ENCODE measurements around the gene PPM1L. TPM values are rescaled to one million over a fixed set of nuclear protein-coding genes. Genes with fewer than 3 reads are reported as not detected.
"Not testable (repeated sequence)": the region's sequence is repeated elsewhere in the genome, so short reads cannot be mapped to it uniquely, and the experiment has no call there.

PPM1L gene
- total RNA-seq, 2 donors from 2014 or later, result 15.0 to 15.6 TPM

DNA sequence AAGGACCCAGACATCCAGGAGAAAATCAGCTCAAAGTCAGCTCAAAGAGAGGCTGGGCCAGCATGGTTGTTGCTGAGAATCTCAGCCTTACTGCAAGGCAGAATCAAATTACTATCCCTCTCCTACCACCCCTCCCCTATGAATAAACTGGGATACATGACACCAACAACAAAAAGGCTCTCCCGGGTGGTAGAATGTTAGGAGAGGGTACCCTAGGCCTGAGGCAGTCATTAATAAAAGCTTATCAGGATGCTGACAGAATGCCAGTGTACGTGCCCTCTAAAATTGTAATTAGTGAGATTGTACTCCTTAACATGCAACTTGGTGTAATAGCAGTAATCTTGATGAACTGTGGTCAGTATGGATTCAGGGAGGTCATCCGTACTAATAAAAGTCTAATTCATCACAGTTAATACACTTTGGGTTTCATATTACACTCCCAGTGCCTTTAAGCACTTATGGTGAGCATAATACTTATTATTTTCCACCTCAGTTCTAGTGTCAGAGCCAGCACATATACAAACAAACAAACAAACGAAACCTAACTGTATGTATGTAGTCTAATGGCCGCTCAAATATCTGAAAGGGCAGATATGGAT, 272.6 kb downstream of the PPM1L start:
- H3K36me3 ChIP-seq, result no peaks in the 10 kb centered on the region
- TF ChIP-seq, protein P1, sequence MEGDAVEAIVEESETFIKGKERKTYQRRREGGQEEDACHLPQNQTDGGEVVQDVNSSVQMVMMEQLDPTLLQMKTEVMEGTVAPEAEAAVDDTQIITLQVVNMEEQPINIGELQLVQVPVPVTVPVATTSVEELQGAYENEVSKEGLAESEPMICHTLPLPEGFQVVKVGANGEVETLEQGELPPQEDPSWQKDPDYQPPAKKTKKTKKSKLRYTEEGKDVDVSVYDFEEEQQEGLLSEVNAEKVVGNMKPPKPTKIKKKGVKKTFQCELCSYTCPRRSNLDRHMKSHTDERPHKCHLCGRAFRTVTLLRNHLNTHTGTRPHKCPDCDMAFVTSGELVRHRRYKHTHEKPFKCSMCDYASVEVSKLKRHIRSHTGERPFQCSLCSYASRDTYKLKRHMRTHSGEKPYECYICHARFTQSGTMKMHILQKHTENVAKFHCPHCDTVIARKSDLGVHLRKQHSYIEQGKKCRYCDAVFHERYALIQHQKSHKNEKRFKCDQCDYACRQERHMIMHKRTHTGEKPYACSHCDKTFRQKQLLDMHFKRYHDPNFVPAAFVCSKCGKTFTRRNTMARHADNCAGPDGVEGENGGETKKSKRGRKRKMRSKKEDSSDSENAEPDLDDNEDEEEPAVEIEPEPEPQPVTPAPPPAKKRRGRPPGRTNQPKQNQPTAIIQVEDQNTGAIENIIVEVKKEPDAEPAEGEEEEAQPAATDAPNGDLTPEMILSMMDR (IDR thresholded peaks at IDR 0.05), result no peak
- no peaks in the 10 kb centered on the region for H3K9me3 ChIP-seq
- no peaks in the 10 kb centered on the region for H3K27me3 ChIP-seq
- H3K4me1 ChIP-seq, result no peaks in the 10 kb centered on the region
- no peak for DNase-seq
- H3K4me3 ChIP-seq, result no peak overlapping the region
- H3K27ac ChIP-seq, result no peak overlapping the region
- intact Hi-C loops (cut with DNase I), result no loop called here
- H3K9ac ChIP-seq (ENCODE audit: low read depth in 2 of 2, low read length in 2 of 2), result no peak overlapping the region

DNA sequence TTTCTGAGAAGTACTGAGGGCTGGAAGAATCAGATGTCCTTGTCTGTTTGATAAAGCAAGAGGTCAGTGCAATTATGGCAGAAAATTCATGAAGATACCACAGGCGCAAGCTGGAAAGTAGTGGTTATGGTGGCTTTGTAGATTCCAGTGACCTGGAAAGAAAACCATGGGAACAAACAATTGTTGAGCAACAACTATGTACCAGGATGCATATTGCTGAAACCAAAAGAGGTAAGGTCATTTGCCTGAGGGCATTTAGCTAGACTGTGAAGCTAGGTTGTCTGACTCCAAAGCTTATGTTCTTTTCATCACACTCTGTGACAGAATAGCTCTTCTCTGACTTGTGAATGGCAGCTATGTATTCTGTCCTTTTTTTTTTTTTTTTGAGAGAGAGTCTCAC, 275.1 kb downstream of the PPM1L start:
- intact Hi-C loops (cut with DNase I), result no loop called here
- no peaks in the 10 kb centered on the region for H3K4me1 ChIP-seq
- no peaks in the 10 kb centered on the region for H3K9me3 ChIP-seq
- no peak overlapping the region for H3K9ac ChIP-seq (ENCODE audit: low read depth in 2 of 2, low read length in 2 of 2)
- H3K4me3 ChIP-seq, result no peak overlapping the region
- H3K27ac ChIP-seq, result no peak overlapping the region
- TF ChIP-seq, protein P1 (IDR thresholded peaks at IDR 0.05), result no peak
- no peaks in the 10 kb centered on the region for H3K36me3 ChIP-seq
- H3K27me3 ChIP-seq, result no peaks in the 10 kb centered on the region
- DNase-seq, result no peak

DNA sequence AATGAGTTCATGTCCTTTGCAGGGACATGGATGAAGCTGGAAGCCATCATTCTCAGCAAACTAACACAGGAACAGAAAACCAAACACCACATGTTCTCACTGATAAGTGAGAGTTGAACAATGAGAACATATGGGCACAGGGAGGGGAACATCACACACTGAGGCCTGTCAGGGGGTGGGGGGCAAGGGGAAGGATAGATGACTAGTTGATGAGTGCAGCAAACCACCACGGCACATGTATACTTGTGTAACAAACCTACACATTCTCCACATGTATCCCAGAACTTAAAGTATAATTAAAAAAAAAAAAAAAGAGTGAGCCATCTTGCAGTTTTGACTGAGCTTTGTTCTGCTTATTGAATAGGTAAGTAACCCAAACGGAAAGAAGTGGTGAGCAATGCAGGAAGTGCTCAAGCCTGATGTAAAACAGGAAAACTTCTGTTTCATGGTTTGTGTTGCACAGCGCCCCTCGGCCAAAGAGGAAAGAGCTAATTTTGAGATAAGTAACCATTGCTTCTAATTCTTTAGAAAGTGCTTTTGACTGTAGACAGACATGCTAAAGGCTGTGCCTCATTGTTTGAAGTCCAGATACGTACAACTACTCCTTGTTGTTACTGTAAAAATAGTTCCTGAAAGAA, 279.0 kb downstream of the PPM1L start:
- H3K27me3 ChIP-seq; H3K4me3 ChIP-seq; H3K9me3 ChIP-seq; H3K27ac ChIP-seq; H3K4me1 ChIP-seq; intact Hi-C loops (cut with DNase I); H3K36me3 ChIP-seq; DNase-seq; H3K9ac ChIP-seq (ENCODE audit: low read depth in 2 of 2, low read length in 2 of 2): not testable (repeated sequence)

DNA sequence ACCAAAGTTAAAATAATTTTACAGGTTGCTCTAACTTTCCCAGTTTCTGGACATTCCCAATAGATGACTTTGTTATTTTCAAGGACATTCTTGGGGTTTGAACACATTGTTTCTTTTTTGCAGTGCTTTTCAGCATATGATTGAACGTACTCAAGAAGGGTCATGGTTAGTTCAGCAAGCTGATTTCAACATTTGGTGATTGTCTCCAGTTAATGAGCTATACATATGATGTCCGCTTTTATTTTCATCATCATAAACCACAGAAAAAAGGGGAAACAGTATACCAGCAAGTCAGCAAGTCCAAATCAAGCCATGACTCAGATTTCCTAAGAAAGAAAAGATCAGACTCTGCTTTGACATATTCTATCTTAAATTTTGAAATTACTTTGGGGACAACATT, 279.7 kb downstream of the PPM1L start:
- Histone ChIP-seq H3K9me3 (no peaks in the 10 kb centered on the region), H3K9ac (ENCODE audit: low read depth in 2 of 2, low read length in 2 of 2) (no peak overlapping the region), H3K27ac (no peak overlapping the region), H3K36me3 (no peaks in the 10 kb centered on the region), H3K27me3 (no peaks in the 10 kb centered on the region), H3K4me3 (no peak overlapping the region), H3K4me1 (no peaks in the 10 kb centered on the region)
- intact Hi-C loops (cut with DNase I), result no loop called here
- no peak for DNase-seq
- TF ChIP-seq, protein P1 (IDR thresholded peaks at IDR 0.05), result no peak

DNA sequence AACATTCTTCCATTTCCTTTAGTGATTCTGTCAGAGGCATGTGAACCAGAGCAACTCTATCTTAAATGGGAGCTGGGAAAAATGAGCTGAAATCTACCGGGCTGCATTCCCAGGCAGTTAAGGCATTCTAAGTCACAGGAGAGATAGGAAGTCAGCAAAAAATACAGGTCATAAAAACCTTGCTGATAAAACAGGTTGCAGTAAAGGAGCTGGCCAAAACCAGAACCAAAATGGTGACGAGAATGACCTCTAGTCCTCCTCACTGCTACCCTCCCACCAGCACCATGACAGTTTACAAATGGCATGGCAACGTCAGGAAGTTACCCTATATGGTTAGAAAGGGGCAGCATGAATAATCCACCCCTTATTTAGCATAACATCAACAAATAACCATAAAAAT, 282.7 kb downstream of the PPM1L start:
- TF ChIP-seq, protein P1 (IDR thresholded peaks at IDR 0.05), result no peak
- DNase-seq, result no peak
- Histone ChIP-seq H3K4me1 (no peaks in the 10 kb centered on the region), H3K4me3 (no peak overlapping the region), H3K36me3 (no peaks in the 10 kb centered on the region), H3K27me3 (no peaks in the 10 kb centered on the region), H3K9me3 (no peaks in the 10 kb centered on the region), H3K9ac (ENCODE audit: low read depth in 2 of 2, low read length in 2 of 2) (no peak overlapping the region), H3K27ac (no peak overlapping the region)
- intact Hi-C loops (cut with DNase I), result no loop called here

DNA sequence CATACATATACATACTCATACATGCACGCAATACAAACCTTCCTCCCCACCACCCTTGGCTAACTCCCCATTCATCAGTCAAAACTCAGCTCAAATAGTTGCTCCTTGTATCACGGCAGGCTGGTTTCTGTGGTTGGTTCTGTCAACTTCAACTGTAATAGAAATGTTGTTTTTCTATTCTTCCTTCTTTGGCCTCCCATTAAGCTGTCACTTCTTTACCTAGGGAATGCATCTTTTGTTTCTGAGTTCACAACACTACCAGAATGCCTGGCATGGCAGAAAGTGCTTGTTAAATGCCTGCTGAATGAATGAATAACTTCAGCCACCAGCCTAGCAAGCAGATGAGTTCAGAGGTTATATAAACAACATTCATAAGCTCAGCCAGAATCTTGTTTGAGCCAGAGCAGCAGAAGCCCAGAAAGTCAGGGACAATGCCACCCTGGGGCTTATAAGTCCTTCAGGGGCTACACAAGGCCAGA, 286.0 kb downstream of the PPM1L start:
- no peak for DNase-seq
- intact Hi-C loops (cut with DNase I), result no loop called here
- Histone ChIP-seq H3K27ac (no peak overlapping the region), H3K4me1 (no peaks in the 10 kb centered on the region), H3K36me3 (no peaks in the 10 kb centered on the region), H3K9me3 (no peaks in the 10 kb centered on the region), H3K9ac (ENCODE audit: low read depth in 2 of 2, low read length in 2 of 2) (no peak overlapping the region), H3K4me3 (no peak overlapping the region), H3K27me3 (no peaks in the 10 kb centered on the region)
- TF ChIP-seq, protein P1 (IDR thresholded peaks at IDR 0.05), result no peak

Measured in colonic mucosa (tissue), 4 donors.